ENCODE measurements around the gene PARD6A.

DNA sequence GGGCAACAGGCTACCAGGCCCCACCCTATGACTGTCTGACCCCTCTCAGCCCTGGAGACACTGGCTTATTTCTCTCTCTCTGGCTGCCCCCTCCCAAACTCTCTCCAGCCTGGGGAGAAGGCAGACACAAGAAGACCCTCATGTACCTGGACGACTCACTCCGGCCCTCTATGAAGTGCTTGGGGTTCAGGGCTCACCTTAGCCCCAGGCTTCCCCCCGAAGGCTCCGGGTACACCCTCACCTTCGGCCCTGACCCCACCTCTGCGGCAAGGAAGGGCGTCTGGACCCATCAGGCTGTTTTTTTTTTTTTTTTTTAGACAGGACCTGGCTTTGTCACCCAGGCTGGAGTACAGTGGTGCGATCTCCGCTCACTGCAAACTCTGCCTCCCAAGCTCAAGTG is 16.7 kb upstream of the PARD6A start:
- no peak for TF ChIP-seq CTCF (IDR thresholded peaks at IDR 0.05; ENCODE audit: low read length)
- no peak for TF ChIP-seq EZH2phosphoT487 (IDR thresholded peaks at IDR 0.05; ENCODE audit: low read length)

Data from MM.1S (cell line).